Stimulated activated CD4-positive, alpha-beta T cell treated with anti-CD3 and anti-CD28 coated beads, TNF-alpha, amount 100 ng/mL, for 24 hours (primary cell): Measurements from ENCODE around the gene CTSZ.

Experiments used
- DNase-seq, 3 experiments: peaks; one replicate each; pipeline ENCODE4 v3.0.0-alpha.2; 2020; ENCODE audit warnings: low read depth in 3 of 3

CTSZ gene

DNA sequence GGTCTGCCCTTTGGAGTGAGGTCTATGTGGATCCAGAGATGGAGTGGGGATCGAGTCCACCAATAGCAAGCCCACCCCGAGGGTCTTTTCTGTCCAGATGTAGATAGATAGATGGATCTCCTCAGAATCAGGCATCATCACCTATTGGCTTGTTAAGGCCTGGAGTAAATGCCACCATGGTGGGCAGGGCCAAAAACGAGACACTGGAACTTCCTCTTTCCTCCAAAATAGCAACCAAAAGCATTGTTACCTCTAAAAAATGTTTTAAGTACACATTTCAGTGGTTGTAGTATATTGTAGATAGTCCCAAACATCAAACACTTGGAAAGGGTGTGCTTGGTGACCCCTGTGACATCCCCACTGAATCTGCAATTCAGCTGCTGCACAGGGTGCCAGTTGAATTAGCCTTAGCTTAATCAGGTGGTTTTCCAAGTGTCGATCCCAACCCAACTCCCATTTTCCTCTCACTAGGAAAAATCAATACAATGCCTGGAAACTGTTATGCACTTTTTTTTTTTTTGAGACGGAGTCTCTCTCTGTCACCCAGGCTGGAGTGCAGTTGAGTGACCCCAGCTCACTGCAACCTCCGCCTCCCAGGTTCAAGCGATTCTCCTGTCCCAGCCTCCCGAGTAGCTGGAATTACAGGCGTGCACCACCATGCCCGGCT lies 61.0 kb downstream of the CTSZ start:
- no peak for DNase-seq
